AG09319 (cell line): ENCODE data around the gene UTP11.
"Not testable (repeated sequence)": the region's sequence is repeated elsewhere in the genome, so short reads cannot be mapped to it uniquely, and the experiment has no call there.

Experiments
- DNase-seq: peaks from one replicate; pipeline ENCODE4 v3.0.0-alpha.2; 2010; ENCODE audit warnings: low read depth; ENCODE audit errors: extremely low read depth
- CTCF ChIP-seq: IDR thresholded peaks from 2 replicates; pipeline ENCODE4 v1.5.1; 2011; ENCODE audit warnings: low read depth, mild to moderate bottlenecking, inconsistent platforms, low read length, moderate library complexity

The UTP11 gene

DNA sequence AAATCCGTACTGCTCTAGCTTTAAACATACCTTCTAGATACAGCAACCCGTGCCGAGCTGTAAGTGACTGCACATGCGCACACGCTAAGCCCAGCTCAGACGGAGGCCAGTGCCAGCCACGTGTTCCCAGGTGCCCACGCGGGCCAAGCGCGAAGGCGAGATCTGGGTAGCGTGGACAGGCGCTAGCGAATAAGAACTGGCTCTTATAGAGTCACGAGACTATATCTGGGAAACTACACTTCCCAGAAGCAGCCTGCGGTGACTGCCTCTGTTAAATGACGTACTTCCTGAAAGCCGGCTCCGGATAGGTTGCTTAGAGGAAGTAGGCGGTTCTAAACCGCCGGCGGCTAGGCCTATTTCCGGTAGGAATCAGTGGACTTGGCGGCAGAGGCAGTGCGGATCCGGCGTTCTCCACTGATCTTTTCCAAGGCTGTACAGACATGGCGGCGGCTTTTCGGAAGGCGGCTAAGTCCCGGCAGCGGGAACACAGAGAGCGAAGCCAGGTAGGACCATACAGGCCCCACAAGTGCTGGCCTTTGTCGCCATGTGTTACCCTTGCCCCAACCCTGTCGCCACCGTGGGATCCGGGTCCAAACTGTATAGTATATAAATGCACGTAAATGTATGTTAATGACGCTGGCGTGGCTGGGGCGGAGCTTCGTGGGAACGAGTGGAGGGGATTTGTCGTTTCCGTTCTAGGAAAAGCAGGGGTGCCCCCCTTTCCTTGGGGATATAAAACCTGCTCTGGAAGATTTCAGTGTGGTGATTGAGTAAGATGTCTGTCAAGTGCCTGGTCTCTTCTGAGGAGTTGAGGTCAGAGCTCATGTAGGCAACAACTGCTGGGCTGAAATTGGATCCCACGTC, at the start of gene UTP11:
Gene UTP11, plus strand, starts transcription at position 372 of the 864 bp plus-strand sequence. Its CDS starts 69 bp downstream, at position 441.
- peak; percentile 98 for DNase-seq
- TF ChIP-seq CTCF = no peak

DNA sequence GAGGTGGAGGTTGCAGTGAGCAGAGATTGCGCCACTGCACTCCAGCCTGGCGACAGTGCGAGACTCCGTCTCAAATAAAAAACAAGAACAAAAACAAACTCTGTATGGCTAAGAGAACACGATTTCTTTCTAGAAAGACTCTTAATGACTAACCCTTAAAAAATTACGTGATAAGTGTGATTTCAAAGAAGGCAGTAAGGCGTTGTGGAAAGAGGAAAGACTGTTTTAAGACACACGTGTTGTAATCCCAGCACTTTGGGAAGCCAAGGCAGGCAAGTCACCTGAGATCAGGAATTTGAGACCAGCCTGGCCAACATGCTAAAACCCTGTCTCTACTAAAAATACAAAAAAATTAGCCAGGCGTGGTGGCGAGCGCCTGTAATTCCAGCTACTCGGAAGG, 48.4 kb upstream of the UTP11 start:
- not testable (repeated sequence) for DNase-seq

DNA sequence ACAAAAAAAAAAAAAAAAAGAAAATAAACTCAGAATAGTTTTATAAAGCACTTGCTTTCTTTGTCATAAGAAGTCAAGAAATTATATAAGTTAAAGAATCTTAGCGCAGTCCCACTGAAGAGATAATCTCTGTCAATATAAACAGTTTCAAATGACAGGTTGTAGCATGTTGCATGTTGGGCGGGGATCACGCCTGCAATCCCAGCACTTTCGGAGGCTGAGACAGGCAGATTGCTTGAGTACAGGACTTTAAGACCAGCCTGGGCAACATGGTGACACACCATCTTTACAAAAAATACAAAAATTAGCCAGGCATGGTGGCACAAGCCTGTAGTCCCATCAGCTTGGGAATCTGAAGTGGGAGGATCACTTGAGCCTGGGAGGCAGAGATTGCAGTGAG, 47.2 kb upstream of the UTP11 start:
- DNase-seq = no peak
- TF ChIP-seq CTCF = no peak

DNA sequence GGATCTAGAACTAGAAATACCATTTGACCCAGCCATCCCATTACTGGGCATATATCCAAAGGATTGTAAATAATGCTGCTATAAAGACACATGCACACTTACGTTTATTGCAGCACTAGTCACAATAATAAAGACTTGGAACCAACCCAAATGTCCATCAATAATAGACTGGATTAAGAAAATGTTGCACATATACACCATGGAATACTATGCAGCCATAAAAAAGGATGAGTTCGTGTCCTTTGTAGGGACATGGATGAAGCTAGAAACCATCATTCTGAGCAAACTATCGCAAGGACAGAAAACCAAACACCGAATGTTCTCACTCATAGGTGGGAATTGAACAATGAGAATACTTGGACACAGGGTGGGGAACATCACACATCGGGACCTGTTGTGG, 38.9 kb upstream of the UTP11 start:
- DNase-seq = not testable (repeated sequence)

DNA sequence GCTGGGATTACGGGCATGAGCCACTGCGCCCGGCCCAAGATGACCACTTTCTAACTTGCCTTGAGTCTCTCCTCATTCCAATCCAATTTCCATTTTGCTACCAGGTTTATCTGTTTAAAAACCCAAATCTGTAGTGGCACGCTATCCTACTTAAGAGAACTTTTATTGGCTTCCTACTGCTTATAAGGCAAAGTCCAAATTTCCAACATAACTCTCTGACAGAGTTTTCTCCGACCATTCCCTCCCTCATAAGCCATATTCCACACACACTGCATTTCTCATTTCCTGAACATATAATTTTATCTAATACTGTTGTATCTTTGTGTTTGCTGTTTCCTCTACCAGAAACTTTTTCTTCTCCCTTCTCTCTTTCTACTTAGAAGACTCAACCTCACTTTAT, 38.0 kb upstream of the UTP11 start:
- no peak for TF ChIP-seq CTCF
- DNase-seq = no peak

GRCh38 chr1:37975083-37975482, 37.5 kb upstream of the UTP11 start:
- peak; percentile 8 for DNase-seq
- TF ChIP-seq CTCF = peak; percentile 61

GRCh38 chr1:37978541-37978940, 34.0 kb upstream of the UTP11 start:
- no peak for TF ChIP-seq CTCF
- no peak for DNase-seq

DNA sequence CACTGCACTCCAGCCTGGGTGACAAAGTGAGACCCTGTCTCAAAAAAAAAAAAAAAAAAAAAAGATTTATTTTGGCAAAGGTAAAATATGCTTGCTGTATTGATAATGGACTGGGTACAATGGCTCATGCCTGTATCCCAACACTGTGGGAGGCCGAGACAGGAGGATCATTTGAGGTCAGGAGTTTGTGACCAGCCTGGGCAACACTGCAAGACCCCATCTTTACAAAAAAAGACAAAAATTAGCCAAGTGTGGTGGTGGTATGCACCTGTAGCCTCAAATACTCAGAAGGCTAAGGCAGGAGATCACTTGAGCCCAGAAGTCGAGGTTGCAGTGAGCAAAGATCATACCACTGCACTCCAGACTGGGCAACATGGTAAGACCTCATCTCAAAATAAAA, 29.0 kb upstream of the UTP11 start:
- no peak for TF ChIP-seq CTCF
- DNase-seq = no peak
